Umbilical cord (tissue), 2 donors: ENCODE results near the gene COL27A1. TPM values are rescaled to one million over a fixed set of nuclear protein-coding genes. Genes with fewer than 3 reads are reported as not detected.
A peak's percentile ranks its signal among the peaks of the same experiment; 100 is the strongest.
"Not testable (repeated sequence)": the region's sequence is repeated elsewhere in the genome, so short reads cannot be mapped to it uniquely, and the experiment has no call there.

Experiments
- DNase-seq: peaks from one replicate; pipeline ENCODE4 v3.0.0-alpha.2; 2015; ENCODE audit warnings: low spot score
- total RNA-seq: library from RNA; depleted of rRNA; stranded (reverse); fragments of >200 nt; gene quantifications from one replicate; pipeline ENCODE4 v1.2.3, GENCODE V29; 2014; ENCODE audit warnings: low replicate concordance; ENCODE audit not compliant: insufficient read depth

The COL27A1 gene
- total RNA-seq, 1 donor from 2014 or later, result 12.3 TPM

- peak; percentile 65 for DNase-seq
Observed at GRCh38 chr9:114184071-114184470, 28.7 kb downstream of the COL27A1 start.

GRCh38 chr9:114184866-114185265 is 29.5 kb downstream of the COL27A1 start:
- no peak for DNase-seq

- DNase-seq, result no peak
Observed at GRCh38 chr9:114185570-114186490, 30.5 kb downstream of the COL27A1 start.

GRCh38 chr9:114186605-114187289 is 31.4 kb downstream of the COL27A1 start:
- no peak for DNase-seq

GRCh38 chr9:114187827-114188226 is 32.5 kb downstream of the COL27A1 start:
- DNase-seq, result no peak

GRCh38 chr9:114189823-114190562 is 34.7 kb downstream of the COL27A1 start:
- DNase-seq, result no peak

GRCh38 chr9:114190563-114190905 is 35.2 kb downstream of the COL27A1 start:
- DNase-seq, result no peak

GRCh38 chr9:114191402-114191801 is 36.1 kb downstream of the COL27A1 start:
- not testable (repeated sequence) for DNase-seq

- no peak for DNase-seq
Observed at GRCh38 chr9:114192539-114192938, 37.2 kb downstream of the COL27A1 start.

GRCh38 chr9:114193090-114193489 is 37.8 kb downstream of the COL27A1 start:
- no peak for DNase-seq

- no peak for DNase-seq
Observed at GRCh38 chr9:114196117-114196516, 40.8 kb downstream of the COL27A1 start.

- DNase-seq, result no peak
Observed at GRCh38 chr9:114196979-114197622, 41.8 kb downstream of the COL27A1 start.

- DNase-seq, result no peak
Observed at GRCh38 chr9:114198249-114199040, 43.1 kb downstream of the COL27A1 start.

- no peak for DNase-seq
Observed at GRCh38 chr9:114200721-114201300, 45.5 kb downstream of the COL27A1 start.

GRCh38 chr9:114202396-114202795 is 47.1 kb downstream of the COL27A1 start:
- DNase-seq, result no peak

GRCh38 chr9:114202849-114203248 is 47.5 kb downstream of the COL27A1 start:
- no peak for DNase-seq

GRCh38 chr9:114203410-114204140 is 48.2 kb downstream of the COL27A1 start:
- peak; percentile 32 for DNase-seq

- DNase-seq, result no peak
Observed at GRCh38 chr9:114204265-114204664, 48.9 kb downstream of the COL27A1 start.

- no peak for DNase-seq
Observed at GRCh38 chr9:114205171-114206015, 50.1 kb downstream of the COL27A1 start.
